HG03565 (cell line): ENCODE measurements around the gene SMARCAL1.

Experiments
- ATAC-seq: cut with Tn5 transposase; IDR thresholded peaks from one replicate; pipeline ENCODE4 v1.9.1; 2021; ENCODE audit warnings: mild to moderate bottlenecking, moderate library complexity; ENCODE audit not compliant: unreplicated experiment

SMARCAL1 gene

GRCh38 chr2:216522892-216523502, 110.7 kb downstream of the SMARCAL1 start:
- ATAC-seq, result no peak

- ATAC-seq, result no peak
Observed at GRCh38 chr2:216525972-216526371, 113.7 kb downstream of the SMARCAL1 start.

- ATAC-seq, result no peak
Observed at GRCh38 chr2:216526939-216527338, 114.7 kb downstream of the SMARCAL1 start.

- ATAC-seq, result no peak
Observed at GRCh38 chr2:216527600-216527999, 115.3 kb downstream of the SMARCAL1 start.

GRCh38 chr2:216532562-216532961, 120.3 kb downstream of the SMARCAL1 start:
- ATAC-seq, result no peak
